Measurements from ENCODE around the gene ATXN7.

Gene ATXN7

DNA sequence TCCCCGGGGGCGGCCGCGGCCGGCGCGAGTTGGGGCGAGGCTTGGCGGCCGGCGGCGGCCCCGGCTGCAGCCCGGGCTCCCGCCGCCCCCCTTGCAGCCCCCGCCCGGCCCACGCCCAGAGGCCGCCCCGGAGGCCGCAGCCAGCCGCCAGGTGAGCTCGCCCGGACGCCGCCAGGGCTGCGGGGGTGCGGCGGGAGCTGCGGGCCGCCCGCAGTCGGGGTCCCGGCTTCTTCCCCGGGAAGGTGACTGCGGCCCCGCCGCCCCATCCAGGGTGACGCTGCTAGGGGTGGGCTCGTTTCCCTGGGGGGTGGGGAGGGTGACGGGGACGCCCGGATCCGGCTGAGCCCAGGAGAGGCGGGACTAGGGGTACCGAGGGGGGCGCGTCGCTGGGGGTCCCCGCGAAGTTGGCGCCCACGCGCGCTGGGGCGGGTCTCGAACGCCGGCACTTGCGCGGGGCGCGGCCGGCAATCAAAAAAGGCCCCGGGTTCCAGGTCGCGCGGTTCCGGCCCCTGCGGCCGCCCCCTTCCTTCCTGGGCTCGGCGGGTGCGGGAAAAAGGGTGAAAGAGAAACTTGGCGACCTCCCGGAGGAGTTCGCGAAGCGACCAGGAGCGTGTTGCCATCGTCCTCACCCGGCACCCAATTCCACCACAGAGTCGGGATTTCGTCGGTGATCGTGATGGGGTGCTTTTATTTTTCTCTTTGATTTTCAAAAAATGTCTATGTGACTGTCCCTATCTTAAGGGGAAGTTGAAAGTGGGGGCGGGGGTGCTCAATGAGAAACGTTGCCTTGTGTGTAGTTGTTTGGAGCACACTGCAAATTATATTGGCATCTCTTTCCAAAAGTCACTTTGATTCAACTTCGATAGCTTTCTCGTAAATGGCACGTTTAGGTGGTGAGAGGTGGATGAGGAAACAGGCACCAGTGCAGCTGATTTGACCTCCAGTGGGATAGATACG is 619 bp downstream of the ATXN7 start:
- H3K27ac ChIP-seq (ENCODE audit: low read depth, low read length): peak overlapping the region; percentile 52
- no peaks in the 10 kb centered on the region for H3K27me3 ChIP-seq (ENCODE audit: insufficient read depth, low read length)
- H3K79me2 ChIP-seq (ENCODE audit: control insufficient read depth, insufficient read depth, low read length, unreplicated experiment): peaks cover 89% of the 10 kb centered on the region
- H2AFZ ChIP-seq (ENCODE audit: low read length, unreplicated experiment): peak overlapping the region; percentile 85
- no peaks in the 10 kb centered on the region for H3K36me3 ChIP-seq (ENCODE audit: insufficient read depth, low read length)
- H3K4me1 ChIP-seq (ENCODE audit: control insufficient read depth, insufficient read depth, low read length, unreplicated experiment): peaks cover 11% of the 10 kb centered on the region
- peak overlapping the region; percentile 99 for H3K4me3 ChIP-seq (ENCODE audit: low read depth, low read length)

DNA sequence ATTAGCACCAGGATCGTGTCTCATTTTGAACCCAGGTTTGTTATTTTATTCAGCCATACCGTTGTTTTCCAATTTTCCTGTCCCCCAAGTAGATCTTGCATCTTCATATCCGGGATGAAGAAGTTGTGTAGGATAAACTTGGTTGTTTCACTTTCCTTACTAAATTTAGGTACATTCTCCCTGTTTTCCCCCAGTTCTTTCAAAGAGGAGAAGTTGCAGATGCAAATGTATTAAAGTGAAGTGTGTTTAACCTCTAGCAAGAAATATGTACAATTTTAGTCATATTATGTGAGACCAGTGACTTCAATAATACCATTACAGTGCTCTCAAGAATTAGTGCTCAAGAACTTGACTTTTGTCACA is 1.3 kb downstream of the ATXN7 start:
- peak overlapping the region; percentile 52 for H3K27ac ChIP-seq (ENCODE audit: low read depth, low read length)
- H3K79me2 ChIP-seq (ENCODE audit: control insufficient read depth, insufficient read depth, low read length, unreplicated experiment): peaks cover 89% of the 10 kb centered on the region

DNA sequence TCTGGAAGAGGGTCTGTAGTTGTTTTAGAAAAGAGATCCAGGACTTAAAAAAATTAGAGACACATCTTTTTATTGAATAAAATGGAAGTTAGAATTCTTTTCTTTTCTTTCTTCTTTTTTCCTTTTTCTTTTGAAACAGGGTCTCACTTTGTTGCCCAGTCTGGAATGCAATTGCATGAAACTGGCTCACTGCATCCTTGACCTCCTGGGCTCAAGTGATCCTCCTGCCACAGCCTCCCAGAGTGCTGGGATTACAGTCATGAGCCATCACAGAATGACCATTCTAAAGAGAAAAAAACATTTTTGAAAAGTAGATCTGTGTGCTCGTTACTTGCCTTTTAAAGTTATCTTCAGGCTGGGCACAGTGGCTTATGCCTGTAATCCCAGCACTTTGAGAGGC is 3.6 kb downstream of the ATXN7 start:
- Histone ChIP-seq H3K4me3 (ENCODE audit: low read depth, low read length) (no peak overlapping the region), H3K4me1 (ENCODE audit: control insufficient read depth, insufficient read depth, low read length, unreplicated experiment) (peaks cover 34% of the 10 kb centered on the region), H2AFZ (ENCODE audit: low read length, unreplicated experiment) (no peak overlapping the region), H3K36me3 (ENCODE audit: insufficient read depth, low read length) (no peaks in the 10 kb centered on the region), H3K27ac (ENCODE audit: low read depth, low read length) (no peak overlapping the region), H3K79me2 (ENCODE audit: control insufficient read depth, insufficient read depth, low read length, unreplicated experiment) (peaks cover 82% of the 10 kb centered on the region), H3K27me3 (ENCODE audit: insufficient read depth, low read length) (no peaks in the 10 kb centered on the region)

More for the DNA sequence above, 1.3 kb downstream of the ATXN7 start:
- Histone ChIP-seq H3K36me3 (ENCODE audit: insufficient read depth, low read length) (no peaks in the 10 kb centered on the region), H2AFZ (ENCODE audit: low read length, unreplicated experiment) (peak overlapping the region; percentile 85), H3K4me1 (ENCODE audit: control insufficient read depth, insufficient read depth, low read length, unreplicated experiment) (peaks cover 15% of the 10 kb centered on the region), H3K4me3 (ENCODE audit: low read depth, low read length) (peak overlapping the region; percentile 99), H3K27me3 (ENCODE audit: insufficient read depth, low read length) (no peaks in the 10 kb centered on the region)

DNA sequence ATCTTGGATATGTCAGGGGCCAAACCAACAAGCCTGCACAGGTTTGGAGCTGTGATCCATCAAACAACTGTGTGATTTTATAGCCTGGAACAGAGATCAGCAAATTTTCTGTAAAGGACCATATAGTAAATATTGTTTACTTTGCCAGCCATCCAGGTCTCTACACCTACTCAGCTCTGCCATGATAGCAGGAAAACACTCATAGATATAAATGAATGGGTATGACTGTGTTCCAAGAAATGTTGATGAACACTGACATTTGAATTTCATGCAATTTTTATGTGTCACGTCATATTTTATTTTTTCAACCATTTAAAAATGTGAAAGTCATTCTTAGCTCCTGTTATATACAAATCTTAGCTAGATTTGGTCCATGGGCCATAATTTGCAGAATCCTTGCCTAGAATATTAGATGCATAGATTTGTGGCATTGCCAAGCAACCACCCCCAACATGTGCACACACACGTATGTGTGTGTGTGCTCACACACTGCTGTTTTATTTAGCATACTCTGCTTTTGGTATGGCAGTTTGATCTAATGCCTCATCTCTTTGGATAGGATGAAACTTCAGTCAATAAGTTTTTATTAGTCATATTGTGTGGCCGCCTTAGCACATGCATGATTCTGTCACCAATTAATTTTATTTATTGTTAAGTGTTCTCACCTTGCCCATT is 6.4 kb downstream of the ATXN7 start:
- H3K4me3 ChIP-seq (ENCODE audit: low read depth, low read length): no peak overlapping the region
- no peaks in the 10 kb centered on the region for H3K36me3 ChIP-seq (ENCODE audit: insufficient read depth, low read length)
- no peaks in the 10 kb centered on the region for H3K27me3 ChIP-seq (ENCODE audit: insufficient read depth, low read length)
- no peak overlapping the region; the same call in 1 of the 2 replicates for H3K27ac ChIP-seq (ENCODE audit: low read depth, low read length)
- peaks cover 39% of the 10 kb centered on the region for H3K4me1 ChIP-seq (ENCODE audit: control insufficient read depth, insufficient read depth, low read length, unreplicated experiment)
- peaks cover 85% of the 10 kb centered on the region for H3K79me2 ChIP-seq (ENCODE audit: control insufficient read depth, insufficient read depth, low read length, unreplicated experiment)
- H2AFZ ChIP-seq (ENCODE audit: low read length, unreplicated experiment): no peak overlapping the region

DNA sequence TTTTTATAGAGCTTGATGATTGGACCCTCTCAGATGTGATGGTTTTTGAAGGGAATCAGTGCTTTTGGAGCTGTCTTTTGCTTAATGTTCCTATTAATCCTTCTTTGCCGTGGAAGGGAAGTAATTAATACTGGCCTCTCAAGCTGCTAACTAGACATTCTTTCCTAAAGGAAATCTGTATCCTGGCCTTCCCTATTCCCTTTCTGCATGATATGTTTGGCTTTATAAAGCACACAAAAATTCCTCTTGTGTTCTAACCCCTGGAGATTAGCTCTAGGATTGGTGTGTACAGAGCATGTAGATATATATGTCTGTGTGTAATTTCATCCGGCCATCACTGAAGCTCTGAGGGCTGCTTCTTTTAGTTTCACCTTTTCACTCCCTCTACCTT is 6.9 kb downstream of the ATXN7 start:
- H3K79me2 ChIP-seq (ENCODE audit: control insufficient read depth, insufficient read depth, low read length, unreplicated experiment): peaks cover 85% of the 10 kb centered on the region
- no peaks in the 10 kb centered on the region for H3K27me3 ChIP-seq (ENCODE audit: insufficient read depth, low read length)
- H3K4me3 ChIP-seq (ENCODE audit: low read depth, low read length): no peak overlapping the region
- H2AFZ ChIP-seq (ENCODE audit: low read length, unreplicated experiment): no peak overlapping the region
- H3K27ac ChIP-seq (ENCODE audit: low read depth, low read length): no peak overlapping the region; the same call in 1 of the 2 replicates
- H3K36me3 ChIP-seq (ENCODE audit: insufficient read depth, low read length): no peaks in the 10 kb centered on the region
- H3K4me1 ChIP-seq (ENCODE audit: control insufficient read depth, insufficient read depth, low read length, unreplicated experiment): peaks cover 35% of the 10 kb centered on the region

DNA sequence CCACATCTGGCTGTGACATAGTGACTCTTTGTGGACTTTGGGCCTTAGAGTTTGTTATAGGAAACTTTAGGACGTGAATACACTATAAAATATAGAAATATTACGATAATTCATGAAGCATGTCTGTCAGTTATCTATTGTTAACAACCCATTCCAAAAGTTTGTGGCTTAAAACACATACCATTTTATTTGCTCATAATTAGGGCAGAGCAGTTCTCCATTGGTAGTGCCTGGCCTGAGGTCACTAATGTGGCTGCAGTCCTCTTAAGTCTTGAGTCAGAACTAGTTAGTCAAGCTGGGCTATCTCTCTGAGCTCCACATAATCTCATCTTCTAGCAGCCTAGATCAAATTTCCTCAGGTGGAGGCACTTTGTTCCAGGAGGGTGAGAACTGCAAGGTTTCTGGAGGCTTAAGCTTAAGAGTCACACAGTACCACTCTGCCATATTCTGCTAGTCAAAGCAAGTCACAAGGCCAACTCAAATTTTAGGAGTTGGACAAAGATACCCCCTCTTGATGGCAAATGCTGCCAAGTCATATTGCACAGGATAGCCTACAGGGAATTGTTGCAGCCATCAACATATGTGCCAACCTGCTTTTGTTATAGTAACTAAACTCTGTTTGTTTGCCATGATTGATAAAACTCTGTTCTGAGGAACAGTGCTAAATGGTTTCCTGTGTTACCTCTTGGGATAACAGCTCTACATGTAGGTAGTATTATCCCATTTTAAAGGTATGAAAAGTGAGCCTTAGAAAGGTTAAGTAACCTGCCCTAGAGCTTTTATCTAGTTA is 8.7 kb downstream of the ATXN7 start:
- Histone ChIP-seq H3K36me3 (ENCODE audit: insufficient read depth, low read length) (no peaks in the 10 kb centered on the region), H3K79me2 (ENCODE audit: control insufficient read depth, insufficient read depth, low read length, unreplicated experiment) (peaks cover 86% of the 10 kb centered on the region), H3K27me3 (ENCODE audit: insufficient read depth, low read length) (no peaks in the 10 kb centered on the region), H3K4me3 (ENCODE audit: low read depth, low read length) (no peak overlapping the region), H3K4me1 (ENCODE audit: control insufficient read depth, insufficient read depth, low read length, unreplicated experiment) (peaks cover 42% of the 10 kb centered on the region), H2AFZ (ENCODE audit: low read length, unreplicated experiment) (no peak overlapping the region), H3K27ac (ENCODE audit: low read depth, low read length) (peak overlapping the region; percentile 45)

DNA sequence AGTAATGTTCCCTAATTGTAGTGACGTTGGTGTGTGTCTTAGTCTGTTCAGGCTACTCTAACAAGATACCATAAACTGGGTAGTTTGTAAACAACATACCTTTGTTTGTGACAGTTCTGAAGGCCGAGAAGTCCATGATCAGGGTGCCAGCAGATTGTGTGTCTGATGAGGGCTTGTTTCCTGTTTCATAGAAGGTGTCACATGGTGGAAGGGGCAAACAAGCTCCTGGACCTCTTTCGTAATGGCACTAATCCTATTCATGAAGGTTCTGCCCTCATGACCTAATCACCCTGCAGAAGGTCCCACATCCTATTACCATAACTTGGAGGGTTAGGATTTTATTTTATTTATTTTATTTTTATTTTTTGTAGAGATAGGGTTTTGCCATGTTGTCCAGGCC is 11.1 kb downstream of the ATXN7 start:
- no peaks in the 10 kb centered on the region for H3K36me3 ChIP-seq (ENCODE audit: insufficient read depth, low read length)
- no peaks in the 10 kb centered on the region for H3K27me3 ChIP-seq (ENCODE audit: insufficient read depth, low read length)
- H3K27ac ChIP-seq (ENCODE audit: low read depth, low read length): no peak overlapping the region
- no peak overlapping the region for H2AFZ ChIP-seq (ENCODE audit: low read length, unreplicated experiment)
- peaks cover 86% of the 10 kb centered on the region for H3K79me2 ChIP-seq (ENCODE audit: control insufficient read depth, insufficient read depth, low read length, unreplicated experiment)
- no peak overlapping the region for H3K4me3 ChIP-seq (ENCODE audit: low read depth, low read length)
- H3K4me1 ChIP-seq (ENCODE audit: control insufficient read depth, insufficient read depth, low read length, unreplicated experiment): peaks cover 48% of the 10 kb centered on the region

DNA sequence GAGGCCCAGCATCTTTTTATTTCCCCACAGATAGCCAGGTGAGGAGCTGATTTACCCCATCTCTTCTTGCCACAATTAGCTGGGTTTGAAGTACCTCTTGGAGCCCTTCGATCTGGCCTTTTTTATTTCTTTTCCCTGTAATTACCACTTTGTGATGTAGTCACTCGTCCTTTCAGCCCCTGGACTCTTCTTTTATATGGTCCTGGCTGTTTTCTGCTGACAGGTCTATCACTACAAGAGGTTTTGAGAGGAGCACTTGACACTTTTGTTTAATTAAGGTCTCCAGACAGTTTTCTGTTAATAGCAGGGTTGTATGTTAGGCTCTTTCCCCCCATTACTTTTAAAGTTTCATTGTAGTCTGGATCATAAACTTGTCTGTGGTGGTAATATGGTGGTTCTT is 11.8 kb downstream of the ATXN7 start:
- Histone ChIP-seq H2AFZ (ENCODE audit: low read length, unreplicated experiment) (no peak overlapping the region), H3K79me2 (ENCODE audit: control insufficient read depth, insufficient read depth, low read length, unreplicated experiment) (peaks cover 86% of the 10 kb centered on the region), H3K27ac (ENCODE audit: low read depth, low read length) (no peak overlapping the region), H3K27me3 (ENCODE audit: insufficient read depth, low read length) (no peaks in the 10 kb centered on the region), H3K36me3 (ENCODE audit: insufficient read depth, low read length) (no peaks in the 10 kb centered on the region), H3K4me3 (ENCODE audit: low read depth, low read length) (no peak overlapping the region), H3K4me1 (ENCODE audit: control insufficient read depth, insufficient read depth, low read length, unreplicated experiment) (peaks cover 41% of the 10 kb centered on the region)

DNA sequence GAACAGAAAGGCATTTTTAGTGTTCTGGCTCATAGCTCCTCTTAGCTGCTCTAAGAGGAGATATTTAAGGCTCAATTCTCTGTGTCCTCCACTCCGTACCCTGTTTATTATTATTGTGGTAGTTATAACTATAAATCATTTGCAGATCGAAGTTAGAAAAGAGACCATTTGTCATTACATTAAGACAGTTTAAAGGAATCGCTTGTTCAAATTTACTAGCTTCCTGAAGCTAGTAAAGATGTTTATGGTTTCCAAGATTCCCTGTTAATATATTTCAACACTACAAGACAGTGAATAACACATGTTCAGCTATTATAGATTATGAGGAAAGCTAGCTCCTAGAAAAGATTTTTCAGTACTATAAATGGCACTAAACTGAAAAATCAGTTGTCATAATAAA is 12.6 kb downstream of the ATXN7 start:
- H3K4me3 ChIP-seq (ENCODE audit: low read depth, low read length): no peak overlapping the region
- no peaks in the 10 kb centered on the region for H3K36me3 ChIP-seq (ENCODE audit: insufficient read depth, low read length)
- no peaks in the 10 kb centered on the region for H3K27me3 ChIP-seq (ENCODE audit: insufficient read depth, low read length)
- peaks cover 34% of the 10 kb centered on the region for H3K4me1 ChIP-seq (ENCODE audit: control insufficient read depth, insufficient read depth, low read length, unreplicated experiment)
- no peak overlapping the region for H2AFZ ChIP-seq (ENCODE audit: low read length, unreplicated experiment)
- peaks cover 86% of the 10 kb centered on the region for H3K79me2 ChIP-seq (ENCODE audit: control insufficient read depth, insufficient read depth, low read length, unreplicated experiment)
- no peak overlapping the region for H3K27ac ChIP-seq (ENCODE audit: low read depth, low read length)

DNA sequence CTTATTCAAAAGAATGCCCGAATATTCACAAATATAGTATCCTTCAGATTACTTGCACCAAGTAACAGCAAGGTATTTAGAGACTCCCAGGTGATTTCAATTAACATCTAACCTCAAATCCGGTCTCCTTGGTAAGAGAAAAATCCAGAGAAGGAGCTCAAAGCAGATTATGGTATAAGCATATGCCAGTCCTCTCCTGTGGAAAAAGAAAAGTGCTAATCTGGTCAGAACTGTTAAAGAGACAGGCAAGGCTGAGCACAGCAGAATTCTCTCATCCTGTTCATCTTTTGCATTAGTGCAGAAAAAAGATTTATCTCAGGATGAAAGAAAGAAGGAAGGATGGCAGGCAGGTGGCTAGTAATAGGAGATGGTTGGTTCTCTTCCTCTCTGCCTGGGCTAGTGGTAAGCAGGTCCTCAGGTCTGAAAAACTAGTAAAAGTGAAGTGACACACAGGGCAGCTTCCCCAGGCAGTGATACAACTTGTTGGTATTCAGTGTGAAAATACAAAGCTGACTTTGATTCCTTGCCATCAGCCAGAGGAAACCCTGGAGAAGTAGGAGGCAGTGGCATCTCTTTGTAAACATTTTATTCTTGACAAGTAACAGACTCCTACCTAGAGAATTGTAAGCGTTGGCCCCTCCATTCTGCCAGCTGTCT is 14.2 kb downstream of the ATXN7 start:
- H3K4me1 ChIP-seq (ENCODE audit: control insufficient read depth, insufficient read depth, low read length, unreplicated experiment): peaks cover 20% of the 10 kb centered on the region
- H2AFZ ChIP-seq (ENCODE audit: low read length, unreplicated experiment): no peak overlapping the region
- no peak overlapping the region for H3K27ac ChIP-seq (ENCODE audit: low read depth, low read length)
- no peaks in the 10 kb centered on the region for H3K36me3 ChIP-seq (ENCODE audit: insufficient read depth, low read length)
- H3K4me3 ChIP-seq (ENCODE audit: low read depth, low read length): no peak overlapping the region
- H3K79me2 ChIP-seq (ENCODE audit: control insufficient read depth, insufficient read depth, low read length, unreplicated experiment): peaks cover 90% of the 10 kb centered on the region
- no peaks in the 10 kb centered on the region for H3K27me3 ChIP-seq (ENCODE audit: insufficient read depth, low read length)

All from ACC112 (cell line).